ENCODE results near the gene DMP1.

Gene DMP1

DNA sequence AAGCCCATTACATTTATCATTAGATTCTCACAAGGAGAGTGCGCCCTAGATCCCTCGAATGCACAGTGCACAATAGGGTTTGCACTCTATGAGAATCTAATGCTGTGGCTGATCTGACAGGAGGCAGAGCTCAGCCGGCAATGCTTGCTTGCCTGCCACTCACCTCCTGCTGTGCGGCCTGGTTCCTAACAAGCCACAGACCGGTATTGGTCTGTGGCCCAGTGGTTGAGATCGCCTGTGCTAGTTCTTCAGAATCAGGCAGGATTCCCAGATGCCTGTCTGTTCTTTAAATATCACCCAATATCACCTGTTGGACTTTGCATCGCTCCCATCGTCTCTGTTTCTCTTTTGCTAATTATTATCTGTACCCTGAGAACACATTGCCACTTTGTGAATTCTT, 27.8 kb upstream of the DMP1 start:
- H3K4me3 ChIP-seq (ENCODE audit: low read depth, low read length) = no peak overlapping the region
- TF ChIP-seq, protein P1, sequence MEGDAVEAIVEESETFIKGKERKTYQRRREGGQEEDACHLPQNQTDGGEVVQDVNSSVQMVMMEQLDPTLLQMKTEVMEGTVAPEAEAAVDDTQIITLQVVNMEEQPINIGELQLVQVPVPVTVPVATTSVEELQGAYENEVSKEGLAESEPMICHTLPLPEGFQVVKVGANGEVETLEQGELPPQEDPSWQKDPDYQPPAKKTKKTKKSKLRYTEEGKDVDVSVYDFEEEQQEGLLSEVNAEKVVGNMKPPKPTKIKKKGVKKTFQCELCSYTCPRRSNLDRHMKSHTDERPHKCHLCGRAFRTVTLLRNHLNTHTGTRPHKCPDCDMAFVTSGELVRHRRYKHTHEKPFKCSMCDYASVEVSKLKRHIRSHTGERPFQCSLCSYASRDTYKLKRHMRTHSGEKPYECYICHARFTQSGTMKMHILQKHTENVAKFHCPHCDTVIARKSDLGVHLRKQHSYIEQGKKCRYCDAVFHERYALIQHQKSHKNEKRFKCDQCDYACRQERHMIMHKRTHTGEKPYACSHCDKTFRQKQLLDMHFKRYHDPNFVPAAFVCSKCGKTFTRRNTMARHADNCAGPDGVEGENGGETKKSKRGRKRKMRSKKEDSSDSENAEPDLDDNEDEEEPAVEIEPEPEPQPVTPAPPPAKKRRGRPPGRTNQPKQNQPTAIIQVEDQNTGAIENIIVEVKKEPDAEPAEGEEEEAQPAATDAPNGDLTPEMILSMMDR (IDR thresholded peaks at IDR 0.05; ENCODE audit: low read depth, low read length, missing control alignments) = no peak
- DNase-seq (ENCODE audit: low read depth) = no peak

DNA sequence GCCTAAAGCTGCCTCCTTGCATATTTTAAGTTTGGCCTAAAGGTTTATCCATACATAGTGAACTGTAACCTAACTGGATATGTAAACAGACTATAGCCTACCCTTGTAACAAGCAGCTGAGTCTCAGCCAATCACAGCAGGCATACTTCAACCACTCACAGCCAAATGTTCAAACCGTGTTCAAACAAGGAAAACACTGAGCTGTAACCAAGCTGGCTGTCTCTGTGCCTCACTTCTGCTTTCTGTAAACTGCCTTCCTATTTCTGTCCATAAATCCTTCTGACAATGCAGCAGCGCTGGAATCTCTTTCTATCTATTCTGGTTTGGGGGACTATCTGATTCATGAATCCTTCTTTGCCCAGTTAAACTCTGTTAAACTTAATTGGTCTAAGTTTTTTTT, 25.4 kb upstream of the DMP1 start:
- no peak for DNase-seq (ENCODE audit: low read depth)
- H3K4me3 ChIP-seq (ENCODE audit: low read depth, low read length) = no peak overlapping the region
- TF ChIP-seq, protein P1 (IDR thresholded peaks at IDR 0.05; ENCODE audit: low read depth, low read length, missing control alignments) = no peak

DNA sequence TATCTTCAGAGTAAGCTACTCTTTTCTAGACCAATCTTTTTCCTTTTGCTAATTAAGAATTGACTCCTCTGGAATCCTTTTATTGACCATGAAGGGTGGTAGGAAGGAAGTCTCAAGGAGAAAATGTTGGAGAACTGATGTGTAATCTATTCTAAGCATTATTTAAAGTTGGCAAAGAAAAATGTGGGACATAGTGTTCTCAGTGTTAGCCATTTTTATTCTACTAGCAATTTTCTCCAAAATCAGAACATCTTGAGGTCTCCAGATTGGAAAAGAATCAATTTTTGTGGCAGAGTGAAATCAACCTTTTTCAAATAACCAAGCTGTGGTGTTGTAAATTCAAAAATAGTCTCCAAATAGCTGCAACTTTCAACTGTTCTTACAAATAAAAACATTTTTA, 18.4 kb upstream of the DMP1 start:
- TF ChIP-seq, protein P1 (IDR thresholded peaks at IDR 0.05; ENCODE audit: low read depth, low read length, missing control alignments) = no peak
- no peak overlapping the region for H3K4me3 ChIP-seq (ENCODE audit: low read depth, low read length)
- DNase-seq (ENCODE audit: low read depth) = no peak

DNA sequence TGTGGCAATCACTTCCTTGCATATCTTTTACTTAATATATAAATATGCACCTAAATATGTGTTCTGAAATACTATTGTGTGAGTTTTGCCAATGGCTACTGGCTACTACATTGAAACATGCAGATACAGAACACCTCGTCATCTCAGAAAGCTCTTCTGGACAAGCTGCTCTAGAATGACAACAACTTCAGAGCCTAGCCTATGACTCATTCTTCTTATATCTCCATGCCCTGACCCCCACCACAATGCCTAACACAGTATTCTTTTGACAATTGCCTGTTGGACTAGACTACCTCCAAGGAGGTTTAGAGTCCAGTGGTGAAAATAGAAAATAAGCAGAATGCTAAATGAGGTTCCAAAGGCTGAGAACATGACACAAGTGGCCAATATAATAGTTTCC, 17.6 kb upstream of the DMP1 start:
- TF ChIP-seq, protein P1 (IDR thresholded peaks at IDR 0.05; ENCODE audit: low read depth, low read length, missing control alignments) = no peak
- DNase-seq (ENCODE audit: low read depth) = no peak
- H3K4me3 ChIP-seq (ENCODE audit: low read depth, low read length) = no peak overlapping the region

DNA sequence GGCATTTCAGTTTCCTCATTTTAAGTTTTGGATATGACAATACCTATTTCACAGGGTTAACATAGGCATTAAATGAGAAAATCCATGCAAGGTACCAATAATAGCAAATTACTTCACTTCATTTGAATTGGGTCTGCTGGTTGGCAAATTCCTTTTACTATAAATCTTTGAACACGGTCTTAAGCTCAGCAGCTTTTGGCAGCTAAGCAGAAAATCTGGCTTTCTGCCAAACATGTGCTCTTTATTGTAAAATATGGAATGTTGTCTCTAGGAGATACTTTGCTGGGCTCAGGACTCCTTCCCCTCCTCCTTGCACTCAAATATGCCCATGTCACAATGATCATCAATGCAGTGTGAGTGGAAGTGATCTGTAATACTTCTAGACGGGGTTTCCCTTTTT, 16.8 kb upstream of the DMP1 start:
- no peak overlapping the region for H3K4me3 ChIP-seq (ENCODE audit: low read depth, low read length)
- TF ChIP-seq, protein P1 (IDR thresholded peaks at IDR 0.05; ENCODE audit: low read depth, low read length, missing control alignments) = no peak
- DNase-seq (ENCODE audit: low read depth) = no peak

DNA sequence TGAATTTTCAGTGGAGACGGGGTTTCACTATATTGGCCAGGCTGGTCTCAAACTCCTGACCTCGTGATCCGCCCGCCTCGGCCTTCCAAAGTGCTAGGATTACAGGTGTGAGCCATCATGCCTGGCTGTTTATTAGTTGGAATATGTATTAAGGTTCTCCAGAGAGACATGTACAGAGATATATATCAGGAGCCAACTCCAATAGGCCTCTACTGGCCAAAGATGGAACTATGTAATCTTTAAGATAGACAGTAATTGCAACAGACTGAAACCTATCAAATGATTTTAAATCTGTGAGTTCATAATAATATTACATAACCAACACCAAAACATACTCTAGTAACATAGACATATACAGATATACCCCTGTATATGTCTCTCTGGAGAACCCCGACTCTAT, 5.8 kb upstream of the DMP1 start:
- no peak for DNase-seq (ENCODE audit: low read depth)
- TF ChIP-seq, protein P1 (IDR thresholded peaks at IDR 0.05; ENCODE audit: low read depth, low read length, missing control alignments) = peak; percentile 13
- H3K4me3 ChIP-seq (ENCODE audit: low read depth, low read length) = no peak overlapping the region

DNA sequence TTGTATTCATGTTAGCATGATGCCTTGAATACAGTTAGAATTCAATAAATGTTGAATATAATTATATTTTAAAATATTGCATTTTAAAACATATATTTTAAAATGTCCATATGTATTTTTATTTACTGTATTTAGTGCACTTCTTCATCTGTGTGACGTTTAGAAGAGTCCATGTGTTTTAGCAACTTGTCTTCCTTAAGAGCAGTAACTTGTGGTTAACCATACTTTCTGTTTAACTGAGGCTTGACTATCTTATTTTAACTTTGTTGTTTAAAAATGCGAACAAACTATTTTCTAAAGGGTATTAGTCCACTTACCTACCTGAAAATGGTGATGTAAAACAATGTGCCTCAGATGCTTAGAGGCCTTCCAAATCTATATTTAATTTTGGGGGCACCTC, 858 bp downstream of the DMP1 start:
- DNase-seq (ENCODE audit: low read depth) = no peak
- TF ChIP-seq, protein P1 (IDR thresholded peaks at IDR 0.05; ENCODE audit: low read depth, low read length, missing control alignments) = no peak
- no peak overlapping the region for H3K4me3 ChIP-seq (ENCODE audit: low read depth, low read length)
